Measurements from ENCODE around the gene CIAPIN1.
A peak's percentile ranks its signal among the peaks of the same experiment; 100 is the strongest.

Gene CIAPIN1

GRCh38 chr16:57470711-57471110 is 23.5 kb upstream of the CIAPIN1 start:
- no peak for TF ChIP-seq POLR2AphosphoS5 (IDR thresholded peaks at IDR 0.05; ENCODE audit: low read depth)
- peak in 1 of 2 experiments; percentile 50 for DNase-seq (ENCODE audit: low read depth in 1 of 2, low spot score in 1 of 2)
- H3K27ac ChIP-seq (replicated peaks): no peak overlapping the region
- no peaks in the 10 kb centered on the region for H3K27me3 ChIP-seq (ENCODE audit: insufficient read depth, poor library complexity, severe bottlenecking)
- no peak overlapping the region for H3K4me3 ChIP-seq (replicated peaks; ENCODE audit: insufficient read depth, low read length)

DNA sequence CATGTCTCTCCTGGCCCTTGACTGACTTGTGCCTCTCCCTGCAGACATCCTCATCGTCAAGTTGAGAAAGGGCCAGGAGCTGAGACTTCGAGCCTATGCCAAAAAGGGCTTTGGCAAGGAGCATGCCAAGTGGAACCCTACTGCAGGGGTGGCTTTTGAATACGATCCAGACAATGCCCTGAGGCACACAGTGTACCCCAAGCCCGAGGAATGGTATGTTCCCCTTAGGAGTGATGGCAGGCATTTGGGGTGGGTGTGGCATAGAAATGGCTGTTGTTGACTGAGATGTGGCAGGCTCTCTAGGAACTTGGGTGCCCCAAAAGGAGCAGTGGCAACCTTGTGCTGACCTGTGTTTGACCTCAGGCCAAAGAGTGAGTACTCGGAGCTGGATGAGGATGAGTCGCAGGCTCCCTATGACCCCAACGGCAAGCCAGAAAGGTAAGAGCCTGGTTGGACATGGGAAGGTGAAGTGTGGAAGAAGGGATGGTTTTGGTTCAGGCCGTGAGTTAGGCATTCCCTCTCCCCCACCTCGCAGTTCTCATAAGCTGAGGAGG is 22.8 kb upstream of the CIAPIN1 start:
- no peak for DNase-seq (ENCODE audit: low read depth in 1 of 2, low spot score in 1 of 2)
- Histone ChIP-seq H3K4me3 (replicated peaks; ENCODE audit: insufficient read depth, low read length) (no peak overlapping the region), H3K27me3 (ENCODE audit: insufficient read depth, poor library complexity, severe bottlenecking) (no peaks in the 10 kb centered on the region), H3K27ac (replicated peaks) (no peak overlapping the region)
- TF ChIP-seq, protein P1, sequence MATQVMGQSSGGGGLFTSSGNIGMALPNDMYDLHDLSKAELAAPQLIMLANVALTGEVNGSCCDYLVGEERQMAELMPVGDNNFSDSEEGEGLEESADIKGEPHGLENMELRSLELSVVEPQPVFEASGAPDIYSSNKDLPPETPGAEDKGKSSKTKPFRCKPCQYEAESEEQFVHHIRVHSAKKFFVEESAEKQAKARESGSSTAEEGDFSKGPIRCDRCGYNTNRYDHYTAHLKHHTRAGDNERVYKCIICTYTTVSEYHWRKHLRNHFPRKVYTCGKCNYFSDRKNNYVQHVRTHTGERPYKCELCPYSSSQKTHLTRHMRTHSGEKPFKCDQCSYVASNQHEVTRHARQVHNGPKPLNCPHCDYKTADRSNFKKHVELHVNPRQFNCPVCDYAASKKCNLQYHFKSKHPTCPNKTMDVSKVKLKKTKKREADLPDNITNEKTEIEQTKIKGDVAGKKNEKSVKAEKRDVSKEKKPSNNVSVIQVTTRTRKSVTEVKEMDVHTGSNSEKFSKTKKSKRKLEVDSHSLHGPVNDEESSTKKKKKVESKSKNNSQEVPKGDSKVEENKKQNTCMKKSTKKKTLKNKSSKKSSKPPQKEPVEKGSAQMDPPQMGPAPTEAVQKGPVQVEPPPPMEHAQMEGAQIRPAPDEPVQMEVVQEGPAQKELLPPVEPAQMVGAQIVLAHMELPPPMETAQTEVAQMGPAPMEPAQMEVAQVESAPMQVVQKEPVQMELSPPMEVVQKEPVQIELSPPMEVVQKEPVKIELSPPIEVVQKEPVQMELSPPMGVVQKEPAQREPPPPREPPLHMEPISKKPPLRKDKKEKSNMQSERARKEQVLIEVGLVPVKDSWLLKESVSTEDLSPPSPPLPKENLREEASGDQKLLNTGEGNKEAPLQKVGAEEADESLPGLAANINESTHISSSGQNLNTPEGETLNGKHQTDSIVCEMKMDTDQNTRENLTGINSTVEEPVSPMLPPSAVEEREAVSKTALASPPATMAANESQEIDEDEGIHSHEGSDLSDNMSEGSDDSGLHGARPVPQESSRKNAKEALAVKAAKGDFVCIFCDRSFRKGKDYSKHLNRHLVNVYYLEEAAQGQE (IDR thresholded peaks at IDR 0.05; ENCODE audit: insufficient replicate concordance, low read depth): no peak
- TF ChIP-seq CTCF (IDR thresholded peaks at IDR 0.05; ENCODE audit: insufficient read depth, low read length) (no peak), GABPA (IDR thresholded peaks at IDR 0.05; ENCODE audit: low read depth) (no peak), POLR2AphosphoS5 (IDR thresholded peaks at IDR 0.05; ENCODE audit: low read depth) (no peak), SPI1 (IDR thresholded peaks at IDR 0.05; ENCODE audit: borderline replicate concordance, low read depth) (no peak)

GRCh38 chr16:57469046-57469445 is 21.9 kb upstream of the CIAPIN1 start:
- Histone ChIP-seq H3K27ac (replicated peaks) (no peak overlapping the region), H3K27me3 (ENCODE audit: insufficient read depth, poor library complexity, severe bottlenecking) (no peaks in the 10 kb centered on the region), H3K4me3 (replicated peaks; ENCODE audit: insufficient read depth, low read length) (no peak overlapping the region)
- no peak for DNase-seq (ENCODE audit: low read depth in 1 of 2, low spot score in 1 of 2)
- no peak for TF ChIP-seq GABPA (IDR thresholded peaks at IDR 0.05; ENCODE audit: low read depth)
- TF ChIP-seq, protein P1 (IDR thresholded peaks at IDR 0.05; ENCODE audit: insufficient replicate concordance, low read depth): no peak
- no peak for TF ChIP-seq POLR2AphosphoS5 (IDR thresholded peaks at IDR 0.05; ENCODE audit: low read depth)

DNA sequence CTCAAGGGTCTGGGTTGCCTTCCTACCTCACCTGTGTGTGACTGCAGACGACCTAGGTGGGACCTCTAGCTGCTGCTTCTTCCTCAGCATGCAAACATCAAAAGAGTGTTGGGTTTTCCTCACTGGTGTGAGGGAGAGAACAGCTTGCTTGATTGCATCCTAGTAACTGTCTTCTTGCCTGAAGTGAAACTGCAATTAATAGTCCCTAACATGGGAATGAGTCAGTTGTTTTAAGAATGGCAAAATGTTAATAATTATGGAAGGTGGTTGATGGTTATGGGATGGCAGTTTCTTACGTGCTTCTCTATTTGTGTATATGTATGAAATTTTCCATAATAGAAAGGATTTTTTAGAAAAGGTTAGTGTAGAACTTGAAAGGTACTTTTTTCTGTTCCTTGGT is 21.2 kb upstream of the CIAPIN1 start:
- DNase-seq (ENCODE audit: low read depth in 1 of 2, low spot score in 1 of 2): no peak
- no peak overlapping the region for H3K27ac ChIP-seq (replicated peaks)
- TF ChIP-seq CTCF (IDR thresholded peaks at IDR 0.05; ENCODE audit: insufficient read depth, low read length): no peak
- no peak for TF ChIP-seq SPI1 (IDR thresholded peaks at IDR 0.05; ENCODE audit: borderline replicate concordance, low read depth)
- no peak for TF ChIP-seq POLR2AphosphoS5 (IDR thresholded peaks at IDR 0.05; ENCODE audit: low read depth)
- TF ChIP-seq GABPA (IDR thresholded peaks at IDR 0.05; ENCODE audit: low read depth): no peak
- TF ChIP-seq, protein P1 (IDR thresholded peaks at IDR 0.05; ENCODE audit: insufficient replicate concordance, low read depth): no peak
- H3K27me3 ChIP-seq (ENCODE audit: insufficient read depth, poor library complexity, severe bottlenecking): no peaks in the 10 kb centered on the region
- no peak overlapping the region for H3K4me3 ChIP-seq (replicated peaks; ENCODE audit: insufficient read depth, low read length)
